OCI-M2 (cell line): Measurements from ENCODE around the gene FLRT1.
"Not testable (repeated sequence)": the region's sequence is repeated elsewhere in the genome, so short reads cannot be mapped to it uniquely, and the experiment has no call there.

Source experiments
- DNase-seq: peaks from one replicate; lab custom pipeline; 2025; ENCODE audit not compliant: unreplicated experiment; lab: John Stamatoyannopoulos, UW

The FLRT1 gene

DNA sequence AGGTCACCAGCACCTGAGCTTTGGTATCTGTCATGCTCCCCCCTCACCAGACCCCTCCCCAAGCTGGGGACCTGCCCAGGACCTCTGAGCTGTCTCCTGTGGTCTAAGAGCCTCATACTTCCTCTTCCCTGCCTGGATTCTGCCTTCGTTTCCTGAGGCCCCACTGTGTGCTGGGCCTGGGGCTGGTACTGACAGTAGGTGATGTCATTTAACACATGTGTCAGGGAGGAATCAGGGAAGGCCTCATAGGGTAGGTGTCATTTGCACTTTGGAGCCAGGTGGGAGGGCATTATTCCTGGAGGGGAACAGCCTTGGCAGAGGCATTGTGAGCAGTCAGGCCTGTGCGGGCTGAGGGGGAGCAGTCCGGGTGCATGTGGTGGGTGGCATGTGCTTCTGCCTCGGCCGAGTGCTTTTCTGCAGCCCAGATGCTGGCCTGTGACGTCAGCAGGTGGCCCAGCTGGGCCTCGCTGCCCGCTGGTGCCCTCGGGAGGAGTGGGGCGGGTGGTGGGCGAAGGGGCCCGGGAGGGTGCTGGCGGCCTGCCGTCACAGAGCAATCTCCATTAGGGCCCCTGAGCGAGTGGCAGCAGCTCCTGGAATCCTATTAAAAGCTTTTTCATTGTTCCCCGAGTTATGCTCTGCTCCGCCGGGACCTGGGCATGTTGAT lies 9.1 kb downstream of the FLRT1 start:
- DNase-seq: no peak

DNA sequence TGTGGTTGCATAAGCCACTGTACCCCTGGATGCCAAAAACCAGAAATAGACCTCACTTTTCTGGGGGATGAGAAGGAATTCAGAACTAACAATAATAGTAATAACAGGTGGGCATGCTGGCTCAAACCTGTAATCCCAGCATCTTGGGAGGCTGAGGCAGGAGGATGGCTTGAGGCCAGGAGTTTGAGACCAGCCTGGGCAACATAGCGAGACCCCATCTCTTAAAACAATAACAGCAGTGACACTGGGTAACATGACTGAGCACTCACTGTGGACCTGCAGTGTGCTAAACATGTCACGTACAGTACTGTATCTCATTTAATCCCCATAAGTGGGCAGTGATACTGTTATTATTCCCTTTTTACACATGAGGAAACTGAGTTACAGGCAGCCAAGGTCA lies 10.0 kb downstream of the FLRT1 start:
- DNase-seq: no peak

DNA sequence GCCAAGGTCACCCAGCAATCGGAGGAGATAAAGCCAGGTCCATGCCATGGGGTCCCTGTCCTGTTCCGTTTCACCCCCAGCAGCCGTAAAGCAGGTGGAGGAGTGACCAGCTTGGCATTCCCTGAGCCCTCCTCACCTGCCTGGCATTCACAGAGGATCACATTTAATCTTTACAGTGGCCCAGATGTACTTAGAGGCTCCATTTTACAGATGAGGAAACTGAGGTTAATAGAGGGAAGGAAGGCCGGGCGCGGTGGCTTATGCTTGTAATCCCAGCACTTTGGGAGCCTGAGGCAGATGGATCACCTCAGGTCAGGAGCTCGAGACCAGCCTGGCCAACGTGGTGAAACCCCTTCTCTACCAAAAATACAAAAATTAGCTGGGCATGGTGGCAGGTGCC lies 11.6 kb downstream of the FLRT1 start:
- DNase-seq: not testable (repeated sequence)

DNA sequence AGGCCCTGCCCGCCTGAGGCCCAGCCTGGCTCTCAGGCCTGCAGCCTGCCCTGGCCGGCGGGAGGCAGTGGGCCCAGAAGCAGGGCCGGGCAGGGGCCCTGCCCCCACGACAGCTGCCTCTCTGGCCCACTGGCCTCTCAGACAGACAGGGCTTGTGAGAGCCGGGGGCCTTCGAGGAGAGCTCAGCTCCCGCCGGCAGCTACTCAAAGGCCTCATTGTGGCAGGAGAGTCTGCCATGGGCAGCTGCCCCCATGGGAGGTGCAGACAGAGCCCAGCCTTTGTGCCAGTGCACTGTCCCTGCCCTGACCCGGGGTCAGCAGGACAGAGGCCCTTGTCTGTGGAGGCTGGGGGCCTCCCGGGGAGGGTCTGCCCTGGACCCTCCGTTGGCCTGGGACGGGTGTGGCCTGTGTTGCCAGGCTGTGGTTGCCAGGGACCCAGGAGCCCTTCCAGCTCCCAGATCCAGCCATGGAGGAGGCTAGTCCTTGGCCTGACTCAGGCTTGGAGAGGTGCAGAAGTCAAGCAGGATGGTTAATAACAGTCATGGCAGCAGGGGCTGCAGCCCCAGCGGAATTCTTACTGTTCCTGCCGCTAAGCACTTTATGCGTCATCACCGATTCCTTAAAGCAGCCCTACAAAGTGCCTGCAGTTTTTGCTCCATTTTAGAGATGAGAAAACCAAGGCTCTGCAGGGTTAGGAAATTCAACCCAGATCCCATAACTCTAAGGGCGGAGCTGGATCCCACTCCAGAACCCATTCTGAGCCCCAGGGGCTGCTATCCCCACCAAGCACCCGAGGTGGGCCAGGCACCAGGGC lies 12.5 kb downstream of the FLRT1 start:
- DNase-seq: no peak

DNA sequence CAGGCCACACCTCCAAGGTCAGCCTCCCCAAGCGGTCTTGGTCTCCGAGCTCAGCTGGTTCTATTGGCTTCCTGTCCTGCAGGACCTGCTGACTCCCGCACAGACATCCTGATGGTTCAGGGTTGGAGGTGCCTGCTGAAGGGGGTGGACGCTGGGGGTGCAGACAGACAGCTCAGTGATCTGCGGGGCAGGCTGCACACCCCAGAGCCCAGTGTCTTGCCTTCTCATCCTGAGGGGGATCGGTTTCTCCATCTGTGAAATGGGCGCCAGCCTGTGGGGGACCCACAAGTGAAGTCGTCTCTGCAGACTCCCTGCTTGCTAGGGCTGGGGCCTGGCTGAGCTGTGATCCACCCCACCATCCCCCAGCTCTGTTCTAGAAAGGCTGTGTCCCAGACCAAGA lies 13.8 kb downstream of the FLRT1 start:
- no peak for DNase-seq

DNA sequence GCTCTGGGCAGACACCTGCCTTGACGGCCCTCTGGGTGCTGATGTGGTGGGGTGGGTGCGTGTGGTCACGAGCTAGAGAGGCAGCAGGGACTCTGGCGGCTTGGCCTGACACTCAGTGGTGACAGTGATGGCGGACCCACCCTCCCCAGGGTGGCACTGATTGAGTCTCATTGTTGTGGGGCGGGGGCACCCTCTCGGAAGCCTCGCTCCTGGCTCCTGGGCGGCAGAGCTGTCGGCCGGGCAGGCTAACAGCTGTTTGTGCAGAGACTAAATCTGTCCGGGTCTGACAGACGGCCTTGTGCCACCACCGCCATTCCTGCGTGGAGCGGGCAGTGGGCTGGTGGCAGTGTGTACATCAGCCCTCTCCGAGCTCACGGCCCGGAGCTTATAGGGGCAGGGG lies 15.6 kb downstream of the FLRT1 start:
- DNase-seq: no peak

DNA sequence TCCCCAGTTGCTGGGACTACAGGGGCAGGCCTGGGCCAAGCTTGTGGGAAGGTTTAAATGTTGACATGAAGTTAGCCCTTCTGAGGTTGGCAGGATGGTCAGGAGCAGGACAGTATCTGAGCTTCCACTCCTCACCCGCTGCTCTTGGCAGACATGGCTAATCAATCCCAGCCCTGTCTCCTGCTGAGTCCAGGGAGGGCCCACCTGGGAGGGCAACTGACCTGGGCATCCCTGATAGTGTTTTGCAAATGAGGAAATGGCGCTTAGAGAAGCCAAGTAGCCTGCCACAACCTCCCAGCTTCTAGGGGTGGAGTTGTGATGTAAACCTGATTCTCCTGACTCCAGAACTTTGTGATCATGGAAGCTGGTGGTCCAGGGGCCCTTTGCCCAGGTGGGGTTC lies 16.7 kb downstream of the FLRT1 start:
- no peak for DNase-seq

DNA sequence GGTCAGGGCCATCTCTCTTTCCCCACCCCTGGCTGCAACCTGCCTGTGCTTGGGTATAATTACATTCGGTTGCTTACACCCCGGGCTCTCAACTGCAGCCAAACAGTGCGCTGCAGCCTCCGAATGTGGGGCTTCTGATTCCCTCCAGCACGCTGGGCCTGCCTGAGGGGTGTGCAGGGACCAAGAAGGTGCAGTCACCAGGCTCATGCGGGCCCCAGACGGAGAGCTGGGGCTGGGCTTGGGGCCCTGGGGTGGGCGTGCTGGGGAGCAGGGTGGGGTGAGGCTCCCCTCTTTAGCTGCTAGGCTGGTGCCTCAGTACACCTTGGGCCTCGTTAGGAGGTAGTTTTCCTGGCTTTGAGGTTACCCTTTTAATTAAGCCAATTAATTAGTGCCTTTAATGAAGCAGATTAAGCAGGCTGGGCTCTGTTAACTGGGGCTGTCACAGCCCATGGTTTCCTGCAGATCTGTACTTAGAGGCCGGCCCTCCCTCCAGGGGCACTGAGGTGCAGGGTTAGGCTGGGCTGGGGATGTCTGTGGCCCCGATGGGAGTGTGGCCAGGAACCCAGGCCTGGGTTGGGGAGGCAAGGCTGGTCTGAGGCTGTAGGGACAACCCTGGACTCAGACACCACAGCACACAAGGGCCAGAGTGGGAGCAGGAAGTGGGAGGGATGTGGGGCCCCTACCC lies 17.3 kb downstream of the FLRT1 start:
- no peak for DNase-seq

DNA sequence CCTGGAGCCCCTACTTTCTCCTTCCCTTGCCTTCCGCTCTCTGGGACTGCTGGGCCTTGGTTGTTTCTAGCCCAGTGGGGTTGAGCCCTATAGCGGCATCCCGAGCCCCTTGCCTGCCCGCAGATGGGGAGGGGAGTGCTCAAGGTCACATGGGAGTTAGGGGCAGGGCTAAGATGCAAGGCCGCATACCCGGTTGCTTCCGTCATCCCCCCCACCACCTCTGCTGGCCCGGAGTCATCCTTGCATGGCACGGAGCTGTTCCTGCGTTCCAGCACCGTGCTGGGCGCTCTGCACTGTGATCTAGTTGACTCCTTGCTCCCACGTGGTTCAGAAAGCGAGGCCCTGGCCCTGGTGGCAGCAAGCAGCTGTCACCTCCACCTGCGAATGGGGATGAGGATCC lies 18.0 kb downstream of the FLRT1 start:
- DNase-seq: no peak

DNA sequence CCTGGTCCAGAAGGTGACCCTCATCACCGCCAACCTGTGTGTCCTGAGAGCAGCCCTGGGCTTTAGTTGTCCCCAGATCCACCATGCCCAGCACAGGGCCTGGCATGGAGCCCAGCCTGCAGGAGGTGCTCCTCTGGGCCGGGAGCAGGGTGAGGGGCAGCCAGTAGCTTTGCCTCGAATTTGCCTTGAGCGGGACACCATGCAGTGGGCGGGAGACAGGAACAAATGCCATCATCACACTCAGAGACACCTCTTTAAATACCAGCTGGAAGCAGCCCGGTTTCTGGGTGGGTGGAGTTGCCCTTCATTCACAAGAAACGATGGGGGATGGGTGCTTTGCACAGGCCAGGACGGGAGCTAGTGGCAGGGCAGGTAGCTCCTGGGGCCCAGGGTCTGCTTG lies 19.3 kb downstream of the FLRT1 start:
- no peak for DNase-seq

DNA sequence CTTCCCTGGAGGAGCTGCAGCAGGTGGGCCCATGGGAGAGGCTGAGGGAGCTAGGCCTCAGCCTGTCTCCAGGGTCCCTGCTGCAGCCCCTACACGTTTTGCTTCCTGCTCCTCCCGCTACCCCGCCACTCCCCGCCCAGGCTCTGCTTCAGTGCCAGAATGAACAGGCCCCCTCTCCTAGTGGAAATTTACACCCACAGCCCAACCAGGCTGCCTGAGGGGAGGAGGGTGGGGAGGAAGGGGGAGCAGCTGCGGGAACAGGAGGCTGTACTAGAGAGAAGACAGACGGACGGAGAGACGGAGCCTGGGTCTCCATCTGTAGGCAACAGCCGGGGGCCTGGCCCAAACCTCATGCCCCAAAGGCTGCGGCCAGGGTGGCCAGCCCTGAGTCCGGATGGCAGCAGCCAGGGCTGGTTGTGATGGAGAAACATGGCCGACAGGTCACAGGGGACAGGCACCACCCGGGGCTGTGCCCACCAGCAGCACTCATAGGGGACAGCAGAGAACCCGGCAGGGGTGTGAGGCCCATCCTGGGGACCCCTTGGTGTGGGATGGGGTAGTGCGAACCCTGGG lies 20.6 kb downstream of the FLRT1 start:
- no peak for DNase-seq

DNA sequence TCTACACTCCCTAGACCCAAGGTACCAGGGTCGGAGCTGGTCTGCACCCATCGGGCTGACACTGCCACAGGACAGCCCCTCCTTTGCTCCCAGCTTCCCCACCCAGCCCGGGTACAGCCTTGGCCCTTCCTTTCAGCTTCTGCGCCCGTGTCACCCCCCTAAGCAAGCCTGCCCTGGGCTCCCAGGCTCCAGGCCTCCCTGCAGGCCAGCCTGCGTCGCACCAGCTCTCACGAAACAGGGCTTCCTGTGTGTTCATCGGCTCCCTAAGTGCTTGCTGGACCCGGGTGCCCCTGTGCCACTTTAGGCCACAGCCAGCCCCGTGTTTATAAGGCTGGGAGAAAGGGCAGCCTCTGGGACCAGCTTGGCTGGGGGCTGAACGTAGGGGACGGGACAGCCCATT lies 21.1 kb downstream of the FLRT1 start:
- no peak for DNase-seq

DNA sequence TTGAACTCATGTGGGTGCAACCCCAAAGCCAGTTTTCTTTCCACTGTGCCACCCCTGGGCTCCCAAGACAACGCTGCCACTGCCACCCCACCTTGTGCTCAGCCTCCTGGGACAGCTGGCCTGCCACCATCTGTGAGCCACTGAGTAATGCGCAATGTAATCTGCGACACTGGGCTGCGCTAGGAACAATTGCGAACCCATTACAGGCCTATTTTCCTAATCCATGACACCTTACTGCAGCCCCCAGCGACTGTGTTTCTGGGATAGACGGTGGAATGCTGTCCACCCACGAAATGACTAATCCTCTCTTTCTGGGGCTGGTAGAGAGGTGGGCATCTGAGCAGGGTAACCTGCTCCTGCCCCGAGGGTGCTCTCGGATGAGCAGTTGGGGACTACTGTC lies 22.2 kb downstream of the FLRT1 start:
- DNase-seq: no peak

DNA sequence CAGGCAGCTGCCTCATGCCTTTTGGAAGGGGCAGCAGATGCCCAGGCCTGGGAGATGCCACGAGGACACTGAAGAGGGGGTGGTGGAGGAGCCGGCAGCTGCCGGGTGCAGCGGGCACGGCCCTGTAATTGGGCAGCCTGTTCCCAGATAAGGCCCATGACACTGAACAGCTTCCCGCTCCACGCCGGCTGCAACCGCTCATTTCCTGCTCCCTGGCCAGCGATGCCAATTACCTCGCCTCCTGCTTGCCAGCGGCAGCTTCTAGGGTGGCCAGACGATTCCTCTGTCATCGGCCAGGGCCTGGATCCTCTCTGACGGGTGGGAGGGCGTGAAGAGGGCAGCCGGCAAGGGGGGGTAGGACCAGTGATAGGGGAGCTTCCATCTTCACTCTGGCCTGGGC lies 22.8 kb downstream of the FLRT1 start:
- no peak for DNase-seq

DNA sequence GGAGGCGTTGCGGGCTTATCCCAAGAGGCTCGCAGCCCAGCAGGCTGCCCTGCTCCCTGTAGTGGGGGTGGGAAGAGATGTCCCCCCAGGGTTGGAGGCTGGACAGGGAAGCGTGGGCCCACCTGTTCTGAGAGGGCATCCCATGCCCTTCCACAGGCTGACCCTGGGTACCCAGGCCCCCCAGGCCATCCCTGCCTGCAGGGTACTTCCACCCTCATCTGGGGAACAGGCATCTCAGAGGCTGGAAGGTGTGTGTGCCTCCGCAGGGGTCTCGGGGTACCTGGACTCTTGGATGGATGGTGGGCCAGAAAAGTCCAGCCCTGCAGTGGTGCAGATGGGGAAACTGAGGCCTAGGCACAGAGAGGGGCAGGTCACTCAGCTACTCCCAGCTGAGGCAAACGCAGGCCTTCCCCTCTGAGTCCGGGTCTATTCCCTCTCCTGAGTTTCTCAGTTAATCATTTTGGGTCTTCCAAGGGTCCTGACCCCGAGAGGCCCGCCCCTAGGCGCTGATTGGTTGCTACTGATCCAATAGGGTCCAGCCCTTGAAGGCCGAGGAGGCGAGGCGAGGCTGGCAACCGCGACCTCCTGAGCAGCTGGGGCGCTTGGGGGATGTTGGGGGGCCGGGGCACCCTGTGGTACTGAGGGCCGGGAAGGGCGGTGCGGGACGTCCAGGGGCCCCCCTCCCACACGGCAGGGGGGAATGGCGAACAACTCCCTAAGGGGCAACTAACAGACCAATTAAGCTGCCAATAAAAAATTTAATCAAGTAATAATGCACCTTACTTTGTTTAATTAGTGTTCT lies 23.8 kb downstream of the FLRT1 start:
- no peak for DNase-seq

DNA sequence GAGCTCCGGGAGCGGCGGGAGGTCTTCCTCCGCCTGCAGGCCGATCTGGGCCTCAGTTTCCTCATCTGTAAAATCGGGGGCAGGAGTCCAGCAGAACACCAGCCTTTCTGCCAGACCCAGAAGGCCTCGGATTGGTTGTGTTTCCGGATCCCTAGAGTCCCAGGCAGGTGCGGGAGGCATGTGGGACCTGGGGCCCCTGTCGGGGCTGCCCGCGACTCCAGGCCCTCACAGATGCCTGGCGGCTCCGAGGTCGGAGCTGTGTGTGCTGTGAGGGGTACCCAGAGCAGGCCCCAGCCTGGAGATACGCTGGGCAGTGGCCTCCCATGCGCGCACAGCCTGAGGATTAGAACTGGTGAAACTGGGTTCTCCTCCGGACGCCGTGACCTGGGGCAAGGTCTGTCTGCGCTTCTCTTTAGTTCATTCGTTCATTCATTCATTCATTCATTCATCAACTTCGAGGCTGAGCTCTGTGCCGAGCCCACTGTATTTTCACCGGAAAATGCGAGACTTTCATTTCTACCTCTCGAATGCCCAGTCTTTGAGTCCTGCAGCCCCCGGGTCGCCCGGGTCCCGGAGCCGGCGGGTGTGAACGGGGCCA lies 24.6 kb downstream of the FLRT1 start:
- DNase-seq: no peak

DNA sequence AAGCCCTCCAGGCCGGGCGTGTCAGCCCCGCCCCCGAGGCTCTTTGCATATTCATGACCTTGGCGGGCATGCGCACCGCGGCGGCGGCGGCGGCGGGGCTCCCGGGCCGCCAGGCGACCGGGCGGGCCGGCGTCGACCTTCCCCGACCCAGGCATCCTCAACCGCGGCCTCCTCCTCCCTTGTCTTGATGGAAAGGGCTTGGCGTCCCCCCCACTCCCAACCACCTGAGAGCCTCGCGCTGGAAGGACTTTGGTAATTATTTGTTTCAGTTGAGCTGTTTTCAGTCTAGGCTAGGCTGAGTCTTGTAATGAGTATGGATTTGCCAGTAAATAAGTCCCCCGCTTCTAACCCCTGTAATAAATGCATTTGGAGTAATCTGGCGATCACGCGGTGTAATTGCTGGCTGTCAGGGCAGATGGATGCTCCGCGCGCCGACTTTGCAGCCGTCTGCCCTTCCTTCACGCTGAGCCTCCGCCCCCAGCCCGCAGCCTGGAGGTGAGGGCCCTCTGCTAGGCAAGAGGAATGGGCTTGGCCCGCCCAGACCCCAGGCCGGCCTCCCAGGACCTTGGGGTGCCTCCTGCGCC lies 25.2 kb downstream of the FLRT1 start:
- DNase-seq: no peak

DNA sequence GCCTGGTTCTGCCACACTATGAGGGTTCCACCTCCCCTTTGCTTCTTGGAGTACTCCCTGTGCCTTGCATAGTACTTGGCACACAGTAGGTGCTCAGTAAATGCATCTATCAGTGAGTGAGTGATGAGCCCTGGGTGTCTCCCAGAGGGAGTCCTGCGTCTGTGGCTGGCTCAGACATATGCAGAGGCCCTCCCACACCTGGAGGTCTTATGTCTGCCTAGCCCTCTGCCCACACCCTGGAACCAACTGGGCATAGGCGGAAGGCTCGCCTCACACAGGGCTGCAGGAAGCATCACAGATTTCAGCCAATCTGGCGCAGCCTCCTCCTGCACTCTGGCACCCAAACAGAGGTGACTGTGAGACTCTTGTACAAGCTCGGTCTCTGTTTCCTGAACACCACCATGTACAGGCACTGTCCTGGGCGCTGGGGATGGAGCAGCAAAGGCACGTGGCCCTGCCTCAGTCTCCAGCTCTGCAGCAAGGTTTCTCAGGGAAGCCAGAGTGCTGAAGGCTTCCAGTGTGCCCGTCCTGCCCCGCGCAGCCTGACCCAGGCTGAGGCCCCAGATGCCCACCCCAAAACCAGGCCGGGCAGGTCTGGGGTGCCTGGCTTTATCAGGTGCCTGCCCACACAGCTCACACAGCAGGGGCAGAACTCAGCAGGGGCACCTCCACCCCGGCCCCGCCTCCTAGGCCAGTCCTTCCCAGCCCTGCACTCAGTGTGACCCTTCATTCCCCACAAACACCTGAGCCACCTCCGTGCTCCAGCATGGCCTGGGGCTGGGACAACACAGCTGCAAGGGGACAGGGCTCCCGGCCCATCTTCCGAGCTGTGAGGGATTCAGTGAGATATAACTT lies 26.7 kb downstream of the FLRT1 start:
- DNase-seq: no peak

DNA sequence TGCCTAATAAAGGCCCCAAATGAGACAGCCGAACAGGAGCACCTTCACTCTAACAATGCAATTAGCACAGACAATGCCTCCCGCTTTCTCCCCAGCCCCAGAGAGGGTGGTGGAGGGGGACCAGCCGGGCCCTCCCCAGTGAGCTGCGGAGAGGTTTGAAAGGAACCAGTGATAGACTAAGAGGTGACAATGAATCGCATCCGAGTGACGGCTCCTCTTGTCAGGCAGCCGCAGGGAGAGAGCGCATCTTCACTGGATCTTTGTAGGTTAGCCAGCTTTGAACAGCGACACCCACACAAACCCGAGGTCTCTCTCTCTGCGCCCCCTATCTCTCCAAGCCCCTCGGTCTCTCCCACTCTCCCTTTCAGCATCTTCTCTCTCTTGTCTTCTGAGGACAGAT lies 28.0 kb downstream of the FLRT1 start:
- no peak for DNase-seq
